ENCODE data around the gene AJM1. TPM values are rescaled to one million over a fixed set of nuclear protein-coding genes. Genes with fewer than 3 reads are reported as not detected.
A peak's percentile ranks its signal among the peaks of the same experiment; 100 is the strongest.

Gene AJM1
- total and polyA plus RNA-seq, 2 donors (not counting 1 experiment from before 2014, with no cell fraction given): 1.7 to 2.9 TPM

GRCh38 chr9:136852664-136853595, 10.7 kb downstream of the AJM1 start:
- Mint-ChIP-seq H3K27me3 (peaks cover 3% of the 10 kb centered on the region), H3K9me3 (ENCODE audit: insufficient read depth) (no peaks in the 10 kb centered on the region), H3K27ac (no peak overlapping the region), H3K4me1 (peaks cover 10% of the 10 kb centered on the region), H3K4me3 (no peak overlapping the region)
- 92% methylated on average over 29 of the region's 29 CpGs for WGBS (ENCODE audit: insufficient coverage)
- ChIA-PET POLR2A (no interaction called here), CTCF (no interaction called here)
- no peak for DNase-seq
- TF ChIP-seq CTCF (IDR thresholded peaks at IDR 0.05) (no peak), EZH2 (IDR thresholded peaks at IDR 0.05; ENCODE audit: borderline replicate concordance, insufficient read depth, low read depth, low read length, poor library complexity, severe bottlenecking) (no peak)
- Histone ChIP-seq H3K27me3 (replicated peaks in 1 of 4; ENCODE audit: control extremely low read depth in 1 of 4, control insufficient read depth in 3 of 4, insufficient read depth in 4 of 4, low read length in 3 of 4) (peaks cover 0 to 5% (median 2%) of the 10 kb centered on the region in 4 experiments), H3K27ac (ENCODE audit: low read length in 2 of 2) (no peak overlapping the region), H2AFZ (ENCODE audit: insufficient read depth, low read depth, low read length, poor library complexity, severe bottlenecking) (no peak overlapping the region), H3K36me3 (replicated peaks in 1 of 2; ENCODE audit: control extremely low read depth in 1 of 2, control insufficient read depth in 1 of 2, extremely low read depth in 1 of 2, insufficient read depth in 2 of 2, low read length in 1 of 2) (peaks cover 0 to 4% of the 10 kb centered on the region in 2 experiments), H3K4me3 (ENCODE audit: control extremely low read depth in 1 of 5, extremely low read depth in 1 of 5, insufficient read depth in 1 of 5, low read depth in 2 of 5, low read length in 4 of 5) (no peak overlapping the region), H3K4me1 (ENCODE audit: control insufficient read depth in 2 of 2, insufficient read depth in 2 of 2, low read length in 2 of 2) (peaks cover 13 to 17% of the 10 kb centered on the region in 2 donors), H3K4me2 (replicated peaks; ENCODE audit: low read depth, low read length, poor library complexity, severe bottlenecking) (no peak overlapping the region), H4K20me1 (ENCODE audit: control insufficient read depth, insufficient read depth, low read length, poor library complexity, severe bottlenecking) (peaks cover 17% of the 10 kb centered on the region), H3K79me2 (ENCODE audit: control insufficient read depth, insufficient read depth, low read length) (peaks cover 2% of the 10 kb centered on the region), H3K9me3 (ENCODE audit: control extremely low read depth in 1 of 3, control insufficient read depth in 2 of 3, insufficient read depth in 1 of 3, low read length in 2 of 3) (peaks cover 0 to under 1% (median 0%) of the 10 kb centered on the region in 3 donors), H3K9ac (ENCODE audit: low read length) (no peak overlapping the region)
- no peak for ATAC-seq (ENCODE audit: low read depth)
- intact Hi-C loops (cut with micrococcal nuclease): no loop called here

- peak; percentile 28 for DNase-seq
- H3K27ac Mint-ChIP-seq: no peak overlapping the region
These were observed 11.4 kb downstream of the AJM1 start for GRCh38 chr9:136853596-136854112.

More at GRCh38 chr9:136853596-136854112, 11.4 kb downstream of the AJM1 start:
- H3K79me2 ChIP-seq (ENCODE audit: control insufficient read depth, insufficient read depth, low read length): peaks cover 2% of the 10 kb centered on the region
- H3K9me3 ChIP-seq (ENCODE audit: control extremely low read depth in 1 of 3, control insufficient read depth in 2 of 3, insufficient read depth in 1 of 3, low read length in 2 of 3): no peaks in the 10 kb centered on the region
- H3K4me1 Mint-ChIP-seq: peaks cover 9% of the 10 kb centered on the region
- no peak overlapping the region for H3K9ac ChIP-seq (ENCODE audit: low read length)
- H4K20me1 ChIP-seq (ENCODE audit: control insufficient read depth, insufficient read depth, low read length, poor library complexity, severe bottlenecking): peaks cover 17% of the 10 kb centered on the region
- H3K36me3 ChIP-seq (replicated peaks in 1 of 2; ENCODE audit: control extremely low read depth in 1 of 2, control insufficient read depth in 1 of 2, extremely low read depth in 1 of 2, insufficient read depth in 2 of 2, low read length in 1 of 2): peaks cover 0 to 4% of the 10 kb centered on the region in 2 experiments
- POLR2A ChIA-PET: no interaction called here
- no peak overlapping the region for H3K4me3 ChIP-seq (ENCODE audit: control extremely low read depth in 1 of 5, extremely low read depth in 1 of 5, insufficient read depth in 1 of 5, low read depth in 2 of 5, low read length in 4 of 5)
- H3K4me1 ChIP-seq (ENCODE audit: control insufficient read depth in 2 of 2, insufficient read depth in 2 of 2, low read length in 2 of 2): peaks cover 6 to 10% of the 10 kb centered on the region in 2 donors
- no peak for ATAC-seq (ENCODE audit: low read depth)
- WGBS (ENCODE audit: insufficient coverage): 86% methylated on average over 18 of the region's 18 CpGs
- CTCF ChIA-PET: no interaction called here
- no peak overlapping the region for H2AFZ ChIP-seq (ENCODE audit: insufficient read depth, low read depth, low read length, poor library complexity, severe bottlenecking)
- no peaks in the 10 kb centered on the region for H3K27me3 ChIP-seq (replicated peaks in 1 of 4; ENCODE audit: control extremely low read depth in 1 of 4, control insufficient read depth in 3 of 4, insufficient read depth in 4 of 4, low read length in 3 of 4)
- no peaks in the 10 kb centered on the region for H3K9me3 Mint-ChIP-seq (ENCODE audit: insufficient read depth)
- H3K4me3 Mint-ChIP-seq: no peak overlapping the region
- no peak for TF ChIP-seq EZH2 (IDR thresholded peaks at IDR 0.05; ENCODE audit: borderline replicate concordance, insufficient read depth, low read depth, low read length, poor library complexity, severe bottlenecking)
- TF ChIP-seq CTCF (IDR thresholded peaks at IDR 0.05): no peak
- H3K4me2 ChIP-seq (replicated peaks; ENCODE audit: low read depth, low read length, poor library complexity, severe bottlenecking): no peak overlapping the region
- no peaks in the 10 kb centered on the region for H3K27me3 Mint-ChIP-seq
- no peak overlapping the region for H3K27ac ChIP-seq (ENCODE audit: low read length in 2 of 2)
- intact Hi-C loops (cut with micrococcal nuclease): no loop called here
